OCI-LY7 (cell line): ENCODE results near the gene SPATA2. TPM values are rescaled to one million over a fixed set of nuclear protein-coding genes. Genes with fewer than 3 reads are reported as not detected.
"Not testable (repeated sequence)": the region's sequence is repeated elsewhere in the genome, so short reads cannot be mapped to it uniquely, and the experiment has no call there.

Source experiments
- BruUV-seq: library from RNA; stranded (reverse); fragments of 400-500 nt; replicated peaks from 2 replicates; lab custom pipeline; 2021; lab: Mats Ljungman, UMichigan
- CTCF ChIA-PET: fragments of 300-600 bp; sonication (Branson Sonifier 250); formaldehyde crosslinking; loops from one replicate; lab custom pipeline; 2022; ENCODE audit warnings: antibody characterized with exemption; ENCODE audit not compliant: unreplicated experiment; lab: Charles Lee
- POLR2A ChIA-PET: fragments of 300-600 bp; sonication (Branson Sonifier 250); formaldehyde crosslinking; loops from one replicate; lab custom pipeline; 2022; ENCODE audit warnings: antibody characterized with exemption; lab: Charles Lee
- DNase-seq: peaks from one replicate; pipeline ENCODE4 v3.0.0-alpha.2; 2015; ENCODE audit warnings: low spot score
- H2AFZ ChIP-seq: fragments of 200-600 bp; sonication (generic), shearing (Covaris generic); 2 replicates; pipeline ENCODE4 v1.6.1; 2014; ENCODE audit warnings: mild to moderate bottlenecking, antibody characterized with exemption, low read length, moderate library complexity
- H3K27ac ChIP-seq: fragments of 200-600 bp; sonication (generic); 2 replicates; pipeline ENCODE4 v1.5.1; 2014; ENCODE audit warnings: mixed run types, low read depth, mild to moderate bottlenecking, moderate library complexity, low read length, inconsistent platforms; ENCODE audit not compliant: poor library complexity, severe bottlenecking
- H3K36me3 ChIP-seq: fragments of 200-600 bp; sonication (generic); 2 replicates; pipeline ENCODE4 v1.6.1; 2014; ENCODE audit warnings: mild to moderate bottlenecking, antibody characterized with exemption, low read length, moderate library complexity, mixed read lengths; ENCODE audit not compliant: insufficient read depth
- H3K4me1 ChIP-seq: fragments of 200-600 bp; sonication (generic); 2 replicates; pipeline ENCODE4 v1.5.1; 2014; ENCODE audit warnings: mild to moderate bottlenecking, low read length; ENCODE audit not compliant: insufficient read depth, poor library complexity, severe bottlenecking
- H3K4me2 ChIP-seq: fragments of 200-600 bp; sonication (generic); 2 replicates; pipeline ENCODE4 v1.6.1; 2014; ENCODE audit warnings: mild to moderate bottlenecking, low read length
- H3K4me3 ChIP-seq: fragments of 200-600 bp; sonication (generic); 2 replicates; pipeline ENCODE4 v1.5.1; 2014; ENCODE audit warnings: mild to moderate bottlenecking, low read depth, low read length; ENCODE audit not compliant: poor library complexity, severe bottlenecking
- H3K79me2 ChIP-seq: fragments of 200-600 bp; sonication (generic); 2 replicates; pipeline ENCODE4 v1.6.1; 2016; ENCODE audit warnings: low read depth, mild to moderate bottlenecking, low read length, moderate library complexity, mixed read lengths; ENCODE audit not compliant: insufficient read depth
- H3K9me2 ChIP-seq: fragments of 200-600 bp; sonication (generic); 2 replicates; pipeline ENCODE4 v1.6.1; 2016; ENCODE audit warnings: mild to moderate bottlenecking, low read length, mixed read lengths; ENCODE audit not compliant: insufficient read depth
- H3K9me3 ChIP-seq: fragments of 200-600 bp; sonication (generic); 2 replicates; pipeline ENCODE4 v1.6.1; 2014; ENCODE audit warnings: mild to moderate bottlenecking, mixed run types, low read length, mixed read lengths
- H4K20me1 ChIP-seq: fragments of 200-600 bp; sonication (generic); 2 replicates; pipeline ENCODE4 v1.6.1; 2014; ENCODE audit warnings: mild to moderate bottlenecking, antibody characterized with exemption, low read length, moderate library complexity, mixed read lengths; ENCODE audit not compliant: insufficient read depth
- CTCF ChIP-seq: fragments of 200-600 bp; sonication (generic); conservative IDR thresholded peaks from 2 replicates; pipeline ENCODE4 v1.5.1; 2014; ENCODE audit warnings: mild to moderate bottlenecking, antibody characterized with exemption, low read length, moderate library complexity, mixed read lengths
- EZH2phosphoT487 ChIP-seq: fragments of 200-600 bp; sonication (generic); IDR thresholded peaks from 2 replicates; pipeline ENCODE4 v1.6.1; 2018; ENCODE audit warnings: low read depth, borderline replicate concordance, mild to moderate bottlenecking, mixed run types, antibody characterized with exemption, low read length, moderate library complexity, mixed read lengths
- intact Hi-C: fragments of 100-400 bp; cut with micrococcal nuclease; formaldehyde crosslinking; loops from one replicate; pipeline ENCODE4 v1.10.0; 2022; ENCODE audit not compliant: unreplicated experiment
- total RNA-seq, 2 experiments: library from RNA; depleted of rRNA in 1 of 2; stranded (reverse); fragments of >200 nt in 1 of 2; shearing (Covaris generic) in 1 of 2; gene quantifications; 2 replicates each; pipeline ENCODE4 v1.2.3, GENCODE V29; 2014 to 2022

Gene SPATA2
- total RNA-seq, 2 experiments from 2014 or later, result 3.9 to 8.1 TPM

- ChIA-PET POLR2A (no interaction called here), CTCF (no interaction called here)
- no peak overlapping the region for H3K4me3 ChIP-seq
- H3K27ac ChIP-seq, result no peak overlapping the region
- H2AFZ ChIP-seq, result no peak overlapping the region
- H4K20me1 ChIP-seq, result no peaks in the 10 kb centered on the region
- intact Hi-C loops, result no loop called here
- H3K4me1 ChIP-seq, result no peaks in the 10 kb centered on the region
- no peaks in the 10 kb centered on the region for H3K9me2 ChIP-seq
- no peak overlapping the region for H3K4me2 ChIP-seq
- no peak for DNase-seq
- H3K9me3 ChIP-seq, result no peaks in the 10 kb centered on the region
- TF ChIP-seq EZH2phosphoT487 (no peak), CTCF (no peak)
- no peaks in the 10 kb centered on the region for H3K79me2 ChIP-seq
- no TSS peak for BruUV-seq
- peaks cover 49% of the 10 kb centered on the region for H3K36me3 ChIP-seq
These were observed 41.4 kb upstream of the SPATA2 start for GRCh38 chr20:49956689-49957088.

DNA sequence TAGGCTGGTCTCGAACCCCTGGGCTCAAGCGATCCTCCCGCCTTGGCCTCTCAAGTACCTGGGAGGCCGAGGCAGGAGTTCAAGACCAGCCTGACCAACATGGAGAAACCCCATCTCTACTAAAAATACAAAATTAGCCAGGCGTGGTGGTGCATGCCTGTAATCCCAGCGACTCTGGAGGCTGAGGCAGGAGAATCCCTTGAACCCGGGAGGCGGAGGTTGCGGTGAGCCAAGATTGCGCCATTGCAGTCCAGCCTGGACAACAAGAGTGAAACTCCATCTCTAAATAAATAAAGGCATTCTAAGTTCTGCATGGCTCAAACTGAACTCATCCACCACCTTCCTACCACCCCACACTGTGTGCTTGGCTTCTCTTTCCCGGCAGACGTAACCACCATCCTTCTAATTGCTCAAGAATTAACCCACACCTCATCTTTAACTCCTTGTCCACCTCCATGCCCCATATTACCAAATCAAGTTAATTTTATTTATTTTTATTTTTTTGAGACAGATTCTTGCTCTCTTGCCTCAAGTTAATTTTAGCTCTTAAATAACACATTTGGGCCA lies 40.6 kb upstream of the SPATA2 start:
- DNase-seq, H3K4me3 ChIP-seq, H2AFZ ChIP-seq, H3K27ac ChIP-seq, BruUV-seq, H3K4me2 ChIP-seq, H3K9me2 ChIP-seq, H3K79me2 ChIP-seq, POLR2A ChIA-PET, intact Hi-C loops, H3K4me1 ChIP-seq, H4K20me1 ChIP-seq, H3K9me3 ChIP-seq, CTCF ChIA-PET: not testable (repeated sequence)
- peaks cover 57% of the 10 kb centered on the region for H3K36me3 ChIP-seq

- intact Hi-C loops, result no loop called here
- Histone ChIP-seq H3K27ac (no peak overlapping the region), H4K20me1 (no peaks in the 10 kb centered on the region), H3K36me3 (peaks cover 64% of the 10 kb centered on the region), H2AFZ (no peak overlapping the region), H3K4me1 (no peaks in the 10 kb centered on the region), H3K9me3 (no peaks in the 10 kb centered on the region), H3K79me2 (no peaks in the 10 kb centered on the region), H3K4me2 (no peak overlapping the region), H3K9me2 (no peaks in the 10 kb centered on the region), H3K4me3 (no peak overlapping the region)
- no peak for DNase-seq
- POLR2A ChIA-PET, result no interaction called here
- CTCF ChIA-PET, result no interaction called here
- no TSS peak for BruUV-seq
- no peak for TF ChIP-seq CTCF
- no peak for TF ChIP-seq EZH2phosphoT487
These were observed 39.8 kb upstream of the SPATA2 start for GRCh38 chr20:49955167-49955566.
